Astrocyte of the spinal cord (primary cell): Measurements from ENCODE around the gene IGFL2.
"Not testable (repeated sequence)": the region's sequence is repeated elsewhere in the genome, so short reads cannot be mapped to it uniquely, and the experiment has no call there.

Source experiments
- DNase-seq: peaks from one replicate; pipeline ENCODE4 v3.0.0; 2011; ENCODE audit warnings: low read depth, low spot score
- H3K4me3 ChIP-seq: 2 replicates; pipeline ENCODE4 v1.5.1; 2011; ENCODE audit warnings: low read depth, mild to moderate bottlenecking, low read length, moderate library complexity
- CTCF ChIP-seq: IDR thresholded peaks from 2 replicates; pipeline ENCODE4 v1.5.1; 2012; ENCODE audit warnings: low read depth, mild to moderate bottlenecking, low read length, inconsistent platforms
- in situ Hi-C: cut with HindIII; loops from 2 replicates; pipeline ENCODE4 v1.10.0; 2017; ENCODE audit warnings: low sequenced_read_pairs

The IGFL2 gene

GRCh38 chr19:46206682-46207081, 58.6 kb downstream of the IGFL2 start:
- DNase-seq: no peak
- in situ Hi-C loops: no loop called here
- H3K4me3 ChIP-seq: no peak overlapping the region
- TF ChIP-seq CTCF: no peak

- in situ Hi-C loops, H3K4me3 ChIP-seq, DNase-seq: not testable (repeated sequence)
Measured at GRCh38 chr19:46207858-46208257, 59.8 kb downstream of the IGFL2 start.

GRCh38 chr19:46209051-46209450, 61.0 kb downstream of the IGFL2 start:
- in situ Hi-C loops: no loop called here
- H3K4me3 ChIP-seq: no peak overlapping the region
- no peak for TF ChIP-seq CTCF
- no peak for DNase-seq

GRCh38 chr19:46209472-46209871, 61.4 kb downstream of the IGFL2 start:
- no peak for TF ChIP-seq CTCF
- H3K4me3 ChIP-seq: no peak overlapping the region
- in situ Hi-C loops: no loop called here
- no peak for DNase-seq

GRCh38 chr19:46210669-46211068, 62.6 kb downstream of the IGFL2 start:
- no peak overlapping the region for H3K4me3 ChIP-seq
- in situ Hi-C loops: no loop called here
- no peak for TF ChIP-seq CTCF
- DNase-seq: no peak
